H1 (cell line): ENCODE measurements around the gene ANXA1. TPM values are rescaled to one million over a fixed set of nuclear protein-coding genes. Genes with fewer than 3 reads are reported as not detected.

Experiments used
- CTCF ChIA-PET: fragments of 300-600 bp; sonication (Branson Sonifier 250); formaldehyde crosslinking; loops from one replicate; lab custom pipeline; 2021; ENCODE audit not compliant: partially characterized antibody; lab: Charles Lee
- POLR2A ChIA-PET: fragments of 300-600 bp; sonication (Branson Sonifier 250); formaldehyde crosslinking; loops from one replicate; lab custom pipeline; 2021; ENCODE audit warnings: inconsistent platforms; ENCODE audit not compliant: partially characterized antibody; lab: Charles Lee
- DNase-seq, 2 experiments: peaks; one replicate each; pipeline versions ENCODE4 v3.0.0 to v3.0.0-alpha.2; 2010 to 2022; ENCODE audit warnings: low spot score in 2 of 2, low read depth in 1 of 2, mixed read lengths in 1 of 2
- FAIRE-seq: peaks from 2 replicates; lab custom pipeline; 2011; peaks lifted over from hg19 to GRCh38; lab: Jason Lieb, UNC
- H2AFZ ChIP-seq: 2 replicates; pipeline ENCODE4 v1.8.1; 2012; ENCODE audit warnings: low read length, inconsistent platforms
- H2AK5ac ChIP-seq: 2 replicates; pipeline ENCODE4 v1.6.1; 2013; ENCODE audit warnings: low read depth, low read length
- H2BK120ac ChIP-seq: replicated peaks from 2 replicates; pipeline ENCODE3; 2013; ENCODE audit warnings: low read depth, low read length, inconsistent platforms
- H2BK12ac ChIP-seq: 2 replicates; pipeline ENCODE4 v1.6.1; 2013; ENCODE audit warnings: low read depth, low read length
- H2BK15ac ChIP-seq: 2 replicates; pipeline ENCODE4 v1.6.1; 2013; ENCODE audit warnings: low read length
- H2BK20ac ChIP-seq: 2 replicates; pipeline ENCODE4 v1.6.1; 2013; ENCODE audit warnings: low read length
- H2BK5ac ChIP-seq: 2 replicates; pipeline ENCODE4 v1.6.1; 2013; ENCODE audit warnings: low read depth, low read length
- H3K14ac ChIP-seq: 2 replicates; pipeline ENCODE4 v1.6.1; 2013; ENCODE audit warnings: inconsistent platforms; ENCODE audit not compliant: insufficient read length
- H3K18ac ChIP-seq: 2 replicates; pipeline ENCODE4 v1.6.1; 2013; ENCODE audit warnings: low read length; ENCODE audit errors: extremely low read depth
- H3K23ac ChIP-seq: 2 replicates; pipeline ENCODE4 v1.6.1; 2013; ENCODE audit warnings: inconsistent platforms; ENCODE audit not compliant: insufficient read length
- H3K23me2 ChIP-seq: 2 replicates; pipeline ENCODE4 v1.6.1; 2013; ENCODE audit warnings: low read depth, low read length
- H3K27ac ChIP-seq: 2 replicates; pipeline ENCODE4 v1.6.1; 2011; ENCODE audit warnings: low read depth, low read length, inconsistent platforms
- H3K27me3 ChIP-seq, 4 experiments: replicated peaks in 1 of 4; 1 replicate in 1 of 4; 2 replicates in 3 of 4; pipeline versions ENCODE4 v1.6.1 to v1.8.1; 2011 to 2013; ENCODE audit warnings: low read length in 3 of 4, mild to moderate bottlenecking in 3 of 4, inconsistent platforms in 2 of 4, mixed read lengths in 2 of 4, moderate library complexity in 1 of 4; ENCODE audit not compliant: control insufficient read depth in 3 of 4, insufficient read depth in 3 of 4; ENCODE audit errors: extremely low read depth in 1 of 4
- H3K36me3 ChIP-seq, 4 experiments: 2 replicates each; pipeline versions ENCODE4 v1.6.1 to v1.8.1; 2011 to 2013; ENCODE audit warnings: mild to moderate bottlenecking in 4 of 4, low read length in 3 of 4, moderate library complexity in 2 of 4, control low read depth in 1 of 4, inconsistent platforms in 1 of 4; ENCODE audit not compliant: insufficient read depth in 4 of 4, control insufficient read depth in 2 of 4
- H3K4ac ChIP-seq: replicated peaks from 2 replicates; pipeline ENCODE3; 2013; ENCODE audit warnings: low read length, low read depth, mixed read lengths, inconsistent platforms; ENCODE audit not compliant: insufficient read length
- H3K4me1 ChIP-seq, 4 experiments: replicated peaks in 1 of 4; 1 replicate in 1 of 4; 2 replicates in 3 of 4; pipeline versions ENCODE4 v1.6.1 to v1.8.1; 2011 to 2013; ENCODE audit warnings: low read length in 3 of 4, inconsistent platforms in 2 of 4, mixed read lengths in 1 of 4; ENCODE audit not compliant: insufficient read depth in 4 of 4, control insufficient read depth in 3 of 4
- H3K4me2 ChIP-seq, 2 experiments: 2 replicates each; pipeline versions ENCODE4 v1.6.1 to v1.8.1; 2011 to 2013; ENCODE audit warnings: low read depth in 2 of 2, low read length in 2 of 2, control low read depth in 1 of 2, inconsistent platforms in 1 of 2, mild to moderate bottlenecking in 1 of 2; ENCODE audit not compliant: insufficient read depth in 1 of 2
- H3K4me3 ChIP-seq, 4 experiments: fragments of 200-600, 300-600 bp in 1 of 4; sonication (generic), shearing (Covaris generic), sonication (Bioruptor Twin) in 1 of 4; 2 replicates each; pipeline versions ENCODE4 v1.5.1 to v1.8.1; 2011 to 2016; ENCODE audit warnings: low read length in 4 of 4, low read depth in 3 of 4, control low read depth in 2 of 4, inconsistent platforms in 2 of 4, mild to moderate bottlenecking in 2 of 4, mixed read lengths in 1 of 4, moderate library complexity in 1 of 4; ENCODE audit not compliant: insufficient read depth in 2 of 4; ENCODE audit errors: extremely low read depth in 1 of 4
- H3K56ac ChIP-seq: replicated peaks from 2 replicates; pipeline ENCODE3; 2013; ENCODE audit warnings: low read depth, mild to moderate bottlenecking, mixed read lengths, low read length, inconsistent platforms; ENCODE audit not compliant: insufficient read length
- H3K79me1 ChIP-seq: 2 replicates; pipeline ENCODE4 v1.6.1; 2013; ENCODE audit warnings: low read depth, low read length, control low read depth
- H3K79me2 ChIP-seq, 2 experiments: 2 replicates each; pipeline versions ENCODE4 v1.6.1 to v1.8.1; 2012 to 2013; ENCODE audit warnings: low read length in 2 of 2, mild to moderate bottlenecking in 2 of 2, inconsistent platforms in 1 of 2; ENCODE audit not compliant: insufficient read depth in 2 of 2, control insufficient read depth in 1 of 2
- H3K9ac ChIP-seq, 4 experiments: replicated peaks in 1 of 4; 1 replicate in 1 of 4; 2 replicates in 3 of 4; pipeline versions ENCODE4 v1.6.1 to v1.8.1; 2011 to 2013; ENCODE audit warnings: low read depth in 3 of 4, low read length in 3 of 4, control low read depth in 2 of 4, mild to moderate bottlenecking in 2 of 4, moderate library complexity in 2 of 4, inconsistent platforms in 1 of 4; ENCODE audit errors: extremely low read depth in 1 of 4
- H3K9me3 ChIP-seq, 2 experiments: 2 replicates each; pipeline versions ENCODE4 v1.6.1 to v1.8.1; 2012 to 2013; ENCODE audit warnings: mild to moderate bottlenecking in 2 of 2, moderate library complexity in 2 of 2, control low read depth in 1 of 2, inconsistent platforms in 1 of 2, low read depth in 1 of 2, low read length in 1 of 2, mixed read lengths in 1 of 2; ENCODE audit not compliant: insufficient read depth in 2 of 2
- H4K20me1 ChIP-seq, 2 experiments: replicated peaks in 1 of 2; 2 replicates each; pipeline versions ENCODE3 to v1.8.1; 2011 to 2013; ENCODE audit warnings: inconsistent platforms in 2 of 2, low read length in 2 of 2, mild to moderate bottlenecking in 1 of 2; ENCODE audit not compliant: insufficient read depth in 2 of 2, control insufficient read depth in 1 of 2
- H4K5ac ChIP-seq: 2 replicates; pipeline ENCODE4 v1.6.1; 2013; ENCODE audit warnings: low read length, low read depth, mixed read lengths, inconsistent platforms; ENCODE audit not compliant: insufficient read length
- H4K8ac ChIP-seq: 2 replicates; pipeline ENCODE4 v1.8.0; 2013; ENCODE audit warnings: mild to moderate bottlenecking, moderate library complexity, low read length, inconsistent platforms; ENCODE audit not compliant: insufficient read depth; ENCODE audit errors: extremely low read depth
- H4K91ac ChIP-seq: replicated peaks from 2 replicates; pipeline ENCODE3; 2013; ENCODE audit warnings: low read length, mixed read lengths, inconsistent platforms; ENCODE audit not compliant: insufficient read length
- ATF2 ChIP-seq: IDR thresholded peaks from 2 replicates; pipeline ENCODE4 v1.6.1; 2012; ENCODE audit warnings: low read length, inconsistent platforms
- BRCA1 ChIP-seq: IDR thresholded peaks from 2 replicates; pipeline ENCODE4 v1.6.1; 2012; ENCODE audit warnings: low read depth, low read length, improper control_type of control experiment
- CHD1 ChIP-seq: IDR thresholded peaks from 2 replicates; pipeline ENCODE4 v1.6.1; 2012; ENCODE audit warnings: low read depth, low read length, improper control_type of control experiment
- CREB1 ChIP-seq: IDR thresholded peaks from 2 replicates; pipeline ENCODE4 v1.6.1; 2012; ENCODE audit warnings: inconsistent platforms
- NRF1 ChIP-seq: IDR thresholded peaks from 2 replicates; pipeline ENCODE4 v1.6.1; 2011; ENCODE audit warnings: mild to moderate bottlenecking, low read depth, low read length, improper control_type of control experiment
- POU5F1 ChIP-seq: IDR thresholded peaks from 2 replicates; pipeline ENCODE4 v1.6.1; 2011; ENCODE audit warnings: low read depth, mild to moderate bottlenecking, low read length, moderate library complexity
- RBBP5 ChIP-seq: IDR thresholded peaks from 2 replicates; pipeline ENCODE4 v1.7.1; 2012; ENCODE audit warnings: low read depth, mild to moderate bottlenecking, inconsistent platforms, low read length, moderate library complexity, borderline replicate concordance
- SIN3A ChIP-seq, 2 experiments: IDR thresholded peaks in 1 of 2; conservative IDR thresholded peaks in 1 of 2; 2 replicates each; pipeline ENCODE4 v1.6.1; 2011 to 2012; ENCODE audit warnings: low read length in 2 of 2, improper control_type of control experiment in 1 of 2, low read depth in 1 of 2, mild to moderate bottlenecking in 1 of 2
- TAF7 ChIP-seq: optimal IDR thresholded peaks from 2 replicates; pipeline ENCODE3; 2011; ENCODE audit warnings: low read depth, mild to moderate bottlenecking, inconsistent platforms, low read length, moderate library complexity, borderline replicate concordance
- USF2 ChIP-seq: IDR thresholded peaks from 2 replicates; pipeline ENCODE4 v1.6.1; 2011; ENCODE audit warnings: low read length, improper control_type of control experiment
- YY1 ChIP-seq: IDR thresholded peaks from 2 replicates; pipeline ENCODE4 v1.6.1; 2011; ENCODE audit warnings: low read depth, mild to moderate bottlenecking, low read length
- ZNF274 ChIP-seq: IDR thresholded peaks from 2 replicates; pipeline ENCODE4 v1.7.0; 2012; ENCODE audit warnings: low read length, borderline replicate concordance; ENCODE audit errors: extremely low read depth
- WGBS, 2 experiments: shearing (Covaris generic) in 1 of 2; methylation state at CpG; one replicate each; pipeline versions ENCODE4 v1.1.6 to v1.1.7; 2013 to 2015; ENCODE audit warnings: low lambda C conversion rate in 2 of 2, mixed read lengths in 2 of 2, inconsistent platforms in 1 of 2, low coverage in 1 of 2, missing lambda C conversion rate in 1 of 2; ENCODE audit not compliant: insufficient replicate concordance in 2 of 2, insufficient coverage in 1 of 2, insufficient read length in 1 of 2; ENCODE audit errors: extremely low coverage in 1 of 2, missing lambda C conversion rate in 1 of 2; 5-methylcytosine and 5-hydroxymethylcytosine counted together
- polyA plus RNA-seq, 7 experiments: library from polyadenylated mRNA; depleted of rRNA in 3 of 7; stranded (reverse) in 5 of 7; unstranded in 2 of 7; fragments of >200 nt in 5 of 7; fragments of 200-250 nt in 2 of 7; gene quantifications; 1 replicate in 5 of 7; 2 replicates in 1 of 7; 4 replicates in 1 of 7; pipeline versions ENCODE4 v1.2.1 to v1.2.3, GENCODE V29; 2011 to 2013; ENCODE audit warnings: missing spikeins in 2 of 7, mixed read lengths in 2 of 7
- total RNA-seq: library from RNA; stranded (reverse); fragmentation: NEBNext Ultra II Directional; extraction: Animal tissue kit (Norgen Biotek cat#: 25700); gene quantifications from 2 replicates; pipeline ENCODE4 v1.2.1, GENCODE V29; 2021

The ANXA1 gene
- total and polyA plus RNA-seq, 2 of the 8 experiments (the other 6 are each of a cell fraction or from before 2014, with no cell fraction given), result 0.71 to 5.7 TPM

- no peak overlapping the region for H2BK15ac ChIP-seq
- 94% methylated on average over 2 of the region's 2 CpGs; no CpG with 5 or more reads in 1 of the 2 experiments for WGBS, 2 experiments
- TF ChIP-seq CREB1, result no peak
- no peak for TF ChIP-seq BRCA1
- no peak for TF ChIP-seq POU5F1
- TF ChIP-seq SIN3A (conservative IDR thresholded peaks at IDR 0.05 in 1 of 2, IDR thresholded peaks at IDR 0.05 in 1 of 2; ENCODE audit: low read depth in 1 of 2, low read length in 2 of 2), result no peak
- TF ChIP-seq TAF7, result no peak
- no peak for TF ChIP-seq ATF2
- TF ChIP-seq ZNF274, result no peak
- TF ChIP-seq RBBP5, result no peak
- TF ChIP-seq CHD1, result no peak
- TF ChIP-seq USF2, result no peak
- TF ChIP-seq NRF1, result no peak
- TF ChIP-seq YY1, result no peak
Observed at GRCh38 chr9:73199448-73199847, 47.8 kb downstream of the ANXA1 start.

More at GRCh38 chr9:73199448-73199847, 47.8 kb downstream of the ANXA1 start:
- H3K79me2 ChIP-seq, result no peaks in the 10 kb centered on the region
- H3K27me3 ChIP-seq, result no peaks in the 10 kb centered on the region; a peak in 1 of 7 replicates
- no peaks in the 10 kb centered on the region for H3K79me1 ChIP-seq
- no peak overlapping the region for H2BK12ac ChIP-seq
- no peak overlapping the region for H4K5ac ChIP-seq
- H3K4me2 ChIP-seq, result no peak overlapping the region
- no peak overlapping the region for H3K4me3 ChIP-seq
- no peak overlapping the region for H3K14ac ChIP-seq
- POLR2A ChIA-PET, result no interaction called here
- H3K36me3 ChIP-seq, result no peaks in the 10 kb centered on the region
- H3K9ac ChIP-seq, result no peak overlapping the region
- no peak overlapping the region for H3K23ac ChIP-seq
- H2BK20ac ChIP-seq, result no peak overlapping the region
- no peak overlapping the region for H3K27ac ChIP-seq
- no peak overlapping the region for H4K8ac ChIP-seq
- no peaks in the 10 kb centered on the region for H3K23me2 ChIP-seq
- H3K4ac ChIP-seq, result no peak overlapping the region
- H2AK5ac ChIP-seq, result no peak overlapping the region
- H3K56ac ChIP-seq, result no peak overlapping the region
- CTCF ChIA-PET, result interaction anchor here (0.7 to 3.0 kb wide), 11 partner anchors 16 to 472 kb away, joined by 3 to 30 read pairs (median 4); no protein-coding TSS in a partner anchor
- H3K9me3 ChIP-seq, result no peaks in the 10 kb centered on the region
- no peak overlapping the region for H3K18ac ChIP-seq
- no peak overlapping the region for H4K91ac ChIP-seq
- no peak for FAIRE-seq
- no peak overlapping the region for H2AFZ ChIP-seq
- no peak overlapping the region for H2BK5ac ChIP-seq
- H2BK120ac ChIP-seq, result no peak overlapping the region
- DNase-seq, result no peak
- 0 out of 7 replicates have a peak, but pooled peaks cover 0 to 4% (median 0%) of the 10 kb centered on the region in 4 experiments for H3K4me1 ChIP-seq
- H4K20me1 ChIP-seq, result no peaks in the 10 kb centered on the region
